Uterus (tissue), 2 donors: Measurements from ENCODE around the gene TEX51.

Experiments used
- POLR2A ChIP-seq, 2 donors: fragments of 450-650 bp; IDR thresholded peaks; one replicate each; pipeline ENCODE4 v1.6.1; 2016; ENCODE audit warnings: antibody characterized with exemption in 2 of 2, mild to moderate bottlenecking in 1 of 2, moderate library complexity in 1 of 2
- TF ChIP-seq, protein P1 (sequence below), 4 experiments: fragments of 200-600 bp in 2 of 4; fragments of 450-650 bp in 2 of 4; sonication (generic) in 2 of 4; IDR thresholded peaks; one replicate each; pipeline ENCODE4 v1.5.1; 2016 to 2019; ENCODE audit warnings: antibody characterized with exemption in 4 of 4, mild to moderate bottlenecking in 2 of 4, moderate library complexity in 1 of 4

DNA sequence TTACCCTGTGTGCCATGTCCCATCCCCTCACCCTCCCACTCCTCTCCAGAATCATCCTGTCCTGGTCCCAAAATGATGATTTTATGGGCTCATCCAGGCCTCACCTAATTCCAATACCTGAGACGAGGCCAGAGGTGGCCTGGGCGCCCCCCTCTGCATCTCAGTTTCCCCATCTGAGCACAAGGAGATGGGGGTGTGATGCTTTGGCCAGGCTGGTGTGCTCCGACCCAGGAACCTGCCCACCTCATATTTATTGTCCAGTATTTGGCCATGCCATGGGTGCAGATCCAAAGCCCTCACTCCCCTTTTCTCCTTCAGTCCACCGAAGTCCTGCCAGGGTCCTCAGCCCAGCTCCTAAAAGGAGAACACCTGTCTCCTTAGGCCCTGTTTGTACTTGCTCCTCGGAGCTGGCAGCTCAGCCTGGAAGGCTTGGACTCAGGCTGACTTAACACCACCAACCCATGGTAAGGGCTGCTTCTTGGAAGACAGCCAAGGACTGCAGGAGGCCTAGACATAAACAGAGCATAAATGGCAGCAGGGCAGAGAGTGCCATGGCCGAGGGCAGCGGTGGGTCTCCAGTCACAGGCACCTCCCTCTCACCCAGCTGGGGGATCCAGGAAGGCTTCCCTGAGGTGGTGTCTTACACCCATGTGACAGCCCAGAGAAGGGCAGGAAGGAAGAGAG is 3.6 kb downstream of the TEX51 start:
- TF ChIP-seq, protein P1, sequence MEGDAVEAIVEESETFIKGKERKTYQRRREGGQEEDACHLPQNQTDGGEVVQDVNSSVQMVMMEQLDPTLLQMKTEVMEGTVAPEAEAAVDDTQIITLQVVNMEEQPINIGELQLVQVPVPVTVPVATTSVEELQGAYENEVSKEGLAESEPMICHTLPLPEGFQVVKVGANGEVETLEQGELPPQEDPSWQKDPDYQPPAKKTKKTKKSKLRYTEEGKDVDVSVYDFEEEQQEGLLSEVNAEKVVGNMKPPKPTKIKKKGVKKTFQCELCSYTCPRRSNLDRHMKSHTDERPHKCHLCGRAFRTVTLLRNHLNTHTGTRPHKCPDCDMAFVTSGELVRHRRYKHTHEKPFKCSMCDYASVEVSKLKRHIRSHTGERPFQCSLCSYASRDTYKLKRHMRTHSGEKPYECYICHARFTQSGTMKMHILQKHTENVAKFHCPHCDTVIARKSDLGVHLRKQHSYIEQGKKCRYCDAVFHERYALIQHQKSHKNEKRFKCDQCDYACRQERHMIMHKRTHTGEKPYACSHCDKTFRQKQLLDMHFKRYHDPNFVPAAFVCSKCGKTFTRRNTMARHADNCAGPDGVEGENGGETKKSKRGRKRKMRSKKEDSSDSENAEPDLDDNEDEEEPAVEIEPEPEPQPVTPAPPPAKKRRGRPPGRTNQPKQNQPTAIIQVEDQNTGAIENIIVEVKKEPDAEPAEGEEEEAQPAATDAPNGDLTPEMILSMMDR (IDR thresholded peaks at IDR 0.05), result no peak
- no peak for TF ChIP-seq POLR2A (IDR thresholded peaks at IDR 0.05)
